T-helper 9 cell (primary cell): ENCODE results near the gene NFIL3.

Source experiments
- DNase-seq: peaks from one replicate; pipeline ENCODE4 v3.0.0-alpha.2; 2020

The NFIL3 gene

GRCh38 chr9:91421971-91422757, 1.5 kb downstream of the NFIL3 start:
- DNase-seq: no peak

DNA sequence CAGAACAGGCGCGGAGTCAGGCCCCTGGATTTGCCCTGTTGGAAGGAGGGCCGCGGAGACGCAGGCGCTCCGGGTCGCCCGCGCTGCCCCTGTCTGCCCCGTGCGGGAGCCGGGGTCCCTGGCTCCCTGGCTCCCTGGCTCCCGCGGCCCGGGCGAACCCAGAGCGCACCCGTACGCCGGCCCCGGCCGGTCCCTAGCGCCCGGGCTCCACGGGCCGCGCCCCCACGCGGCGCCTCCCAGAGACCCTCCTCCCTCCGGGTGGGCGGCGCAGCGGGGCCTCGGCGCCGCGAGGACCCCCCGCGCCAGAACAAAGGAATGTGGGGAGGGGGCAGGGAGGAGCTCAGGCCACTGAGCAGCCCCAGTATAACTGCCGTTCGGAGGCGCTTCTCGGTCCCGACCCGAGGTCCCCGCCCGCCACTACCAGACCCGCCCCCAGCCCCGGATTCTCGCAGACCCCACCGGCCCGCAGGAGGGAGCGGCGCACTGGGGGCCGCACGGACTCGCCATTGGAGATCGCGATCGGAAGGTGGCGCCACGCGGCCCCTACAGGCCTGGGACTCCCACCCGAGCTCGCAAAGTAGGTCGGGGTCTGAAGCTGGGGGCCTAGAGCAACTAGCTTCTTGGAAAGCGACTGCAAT, 2.4 kb downstream of the NFIL3 start:
- DNase-seq: no peak

GRCh38 chr9:91420501-91421127, 3.0 kb downstream of the NFIL3 start:
- DNase-seq: no peak

- no peak for DNase-seq
Measured at GRCh38 chr9:91419222-91420191, 4.1 kb downstream of the NFIL3 start.

- DNase-seq: no peak
Measured at GRCh38 chr9:91418215-91418610, 5.4 kb downstream of the NFIL3 start.

DNA sequence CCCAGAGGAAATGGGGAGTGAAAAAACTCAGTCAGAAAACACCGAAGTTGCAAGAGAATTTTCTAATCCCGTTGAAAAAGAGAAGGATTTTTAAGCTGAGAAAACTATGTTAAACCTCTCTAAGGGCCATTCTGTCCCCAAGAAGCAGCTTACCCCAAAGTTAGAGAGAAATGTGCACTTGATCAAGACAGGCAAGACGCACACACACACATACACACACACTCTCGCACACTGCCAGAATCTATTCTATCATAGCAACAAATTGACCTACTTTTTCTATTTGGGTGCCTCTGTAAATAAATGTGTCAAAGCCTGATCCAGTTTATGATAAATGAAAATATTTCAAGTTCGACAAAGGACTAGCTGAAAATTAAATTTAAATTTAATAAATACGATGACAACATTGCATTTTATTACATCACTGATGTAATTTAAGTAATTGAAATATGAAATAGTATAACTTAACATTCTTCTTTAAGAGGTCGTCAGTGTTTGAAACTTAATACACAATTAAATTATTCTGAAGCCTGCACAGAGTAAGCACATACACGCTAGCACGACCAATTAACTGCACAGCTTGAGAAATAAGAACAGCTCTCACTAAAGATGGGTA, 5.9 kb downstream of the NFIL3 start:
- no peak for DNase-seq

DNA sequence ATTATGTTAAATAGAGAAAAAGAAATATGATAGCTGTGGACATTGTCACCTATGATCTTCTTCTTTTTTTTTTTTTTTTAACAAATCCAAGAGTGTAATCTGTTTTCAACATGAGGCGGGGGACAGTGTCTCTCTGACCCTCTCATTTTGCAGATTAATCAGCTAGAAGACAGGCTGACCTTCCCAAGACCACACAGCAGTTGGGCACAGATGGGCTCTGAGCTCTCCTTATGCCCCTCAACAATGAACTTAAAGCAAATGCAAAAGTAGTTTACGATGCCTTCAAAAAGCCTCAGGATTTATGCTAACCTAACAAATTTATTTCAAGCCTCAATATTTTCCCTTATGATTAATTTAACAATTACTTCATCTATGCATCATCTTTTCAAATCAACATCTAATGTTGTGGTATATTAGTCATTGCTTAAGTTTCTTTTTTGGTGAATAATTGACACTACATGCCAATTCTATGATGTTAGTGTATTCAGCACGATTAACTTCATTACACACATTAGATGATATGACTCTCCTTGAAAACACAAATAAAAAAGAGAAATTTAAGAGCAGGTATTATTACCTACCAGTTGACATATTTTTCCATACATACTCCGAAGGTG, 7.4 kb downstream of the NFIL3 start:
- DNase-seq: no peak

GRCh38 chr9:91415290-91415689, 8.3 kb downstream of the NFIL3 start:
- DNase-seq: no peak

DNA sequence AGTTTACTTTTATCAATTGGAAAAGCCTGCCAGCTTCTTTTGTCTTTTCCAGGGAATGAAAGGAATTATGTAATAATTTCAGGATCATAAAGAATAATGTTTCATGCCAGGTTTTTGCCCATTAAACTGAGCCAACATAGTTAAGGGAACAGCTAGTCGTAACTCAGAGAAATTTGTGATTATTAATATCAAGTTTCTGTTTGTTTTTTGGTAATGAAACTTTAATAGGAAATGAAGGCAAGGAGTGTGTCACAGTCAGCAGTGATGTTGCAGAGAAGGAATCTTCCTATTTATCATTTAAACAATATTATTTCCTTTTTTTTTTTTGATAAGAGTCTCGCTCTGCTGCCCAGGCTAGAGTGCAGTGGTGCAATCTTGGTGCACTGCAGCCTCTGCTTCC, 10.7 kb downstream of the NFIL3 start:
- no peak for DNase-seq

GRCh38 chr9:91411096-91411771, 12.4 kb downstream of the NFIL3 start:
- no peak for DNase-seq

- DNase-seq: no peak
Measured at GRCh38 chr9:91410161-91410560, 13.5 kb downstream of the NFIL3 start.

DNA sequence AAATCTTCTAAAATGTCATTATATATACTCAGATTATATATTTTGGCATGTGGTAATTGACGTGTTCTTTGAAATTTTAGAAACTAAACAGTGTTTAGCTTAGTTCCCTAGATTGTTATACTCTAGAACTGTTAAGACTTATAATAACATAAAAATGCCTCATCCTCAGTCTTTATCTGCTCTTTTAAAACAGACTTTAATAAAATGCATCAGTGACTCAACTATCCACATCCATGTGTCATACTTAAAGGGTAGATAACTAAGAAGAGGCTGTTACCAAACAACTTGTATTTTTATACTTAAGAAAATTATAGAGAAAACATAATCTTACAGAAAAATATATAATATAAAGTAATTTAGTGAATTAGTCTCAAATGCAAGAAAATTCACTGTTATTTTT, 15.2 kb downstream of the NFIL3 start:
- no peak for DNase-seq

- no peak for DNase-seq
Measured at GRCh38 chr9:91407580-91408318, 15.9 kb downstream of the NFIL3 start.

GRCh38 chr9:91405343-91406077, 18.1 kb downstream of the NFIL3 start:
- DNase-seq: no peak

DNA sequence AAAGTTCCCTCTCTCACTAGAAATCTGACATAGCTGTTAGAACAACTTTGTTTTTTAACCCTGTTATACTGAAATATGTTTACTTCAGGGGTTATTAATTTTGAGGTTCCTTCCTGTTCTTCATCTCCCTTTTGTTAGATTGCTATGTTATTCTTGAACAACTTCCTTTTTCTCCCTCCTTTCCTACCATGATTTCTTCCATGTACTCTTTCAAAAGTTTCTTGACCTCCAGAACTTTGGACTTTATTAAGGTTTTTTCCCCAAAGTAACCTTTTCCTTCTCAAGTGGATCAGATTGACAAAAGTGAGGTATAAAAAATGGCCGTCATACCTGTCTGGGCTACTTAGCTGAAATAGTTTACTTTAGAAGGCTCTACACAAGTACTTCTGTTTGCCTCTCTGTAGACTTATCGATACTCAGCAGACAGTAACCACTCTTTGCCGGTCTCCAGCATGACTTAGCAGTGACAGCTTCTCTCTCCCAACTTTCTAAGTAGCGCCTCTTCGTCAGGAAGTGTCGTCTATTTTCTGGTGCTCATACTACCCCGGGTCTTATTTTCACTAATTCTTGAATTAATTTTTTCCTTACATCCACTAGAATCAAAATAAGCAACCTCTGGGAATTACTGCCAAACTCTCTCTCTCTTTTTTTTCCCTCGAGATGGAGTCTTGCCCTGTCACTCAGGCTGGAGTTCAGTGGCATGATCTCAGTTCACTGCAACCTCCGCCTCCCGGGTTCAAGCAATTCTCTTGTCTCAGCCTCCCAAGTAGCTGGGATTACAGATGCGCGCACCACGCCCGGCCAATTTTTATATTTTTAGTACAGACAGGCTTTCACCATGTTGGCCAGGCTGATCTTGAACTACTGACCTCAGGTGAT, 19.7 kb downstream of the NFIL3 start:
- DNase-seq: no peak

DNA sequence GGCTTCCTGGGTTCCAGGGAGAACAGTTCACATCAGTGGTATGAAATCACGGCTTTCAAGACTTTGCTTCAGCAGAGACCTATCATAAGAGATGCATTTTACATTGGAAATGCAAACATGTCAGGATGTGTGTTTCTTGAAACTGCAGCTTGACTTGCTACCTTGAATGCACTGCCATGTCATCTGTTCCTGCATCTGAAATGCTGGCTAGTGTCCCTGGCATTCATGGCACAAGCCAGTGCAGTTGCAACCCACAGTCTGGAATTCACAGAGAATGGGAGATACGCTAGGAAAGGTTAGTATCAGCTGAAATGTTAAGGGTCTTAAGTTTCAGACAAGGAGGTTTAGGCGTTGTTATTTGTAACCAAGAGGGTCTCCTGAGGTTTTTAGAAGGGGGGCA, 24.7 kb downstream of the NFIL3 start:
- DNase-seq: no peak

DNA sequence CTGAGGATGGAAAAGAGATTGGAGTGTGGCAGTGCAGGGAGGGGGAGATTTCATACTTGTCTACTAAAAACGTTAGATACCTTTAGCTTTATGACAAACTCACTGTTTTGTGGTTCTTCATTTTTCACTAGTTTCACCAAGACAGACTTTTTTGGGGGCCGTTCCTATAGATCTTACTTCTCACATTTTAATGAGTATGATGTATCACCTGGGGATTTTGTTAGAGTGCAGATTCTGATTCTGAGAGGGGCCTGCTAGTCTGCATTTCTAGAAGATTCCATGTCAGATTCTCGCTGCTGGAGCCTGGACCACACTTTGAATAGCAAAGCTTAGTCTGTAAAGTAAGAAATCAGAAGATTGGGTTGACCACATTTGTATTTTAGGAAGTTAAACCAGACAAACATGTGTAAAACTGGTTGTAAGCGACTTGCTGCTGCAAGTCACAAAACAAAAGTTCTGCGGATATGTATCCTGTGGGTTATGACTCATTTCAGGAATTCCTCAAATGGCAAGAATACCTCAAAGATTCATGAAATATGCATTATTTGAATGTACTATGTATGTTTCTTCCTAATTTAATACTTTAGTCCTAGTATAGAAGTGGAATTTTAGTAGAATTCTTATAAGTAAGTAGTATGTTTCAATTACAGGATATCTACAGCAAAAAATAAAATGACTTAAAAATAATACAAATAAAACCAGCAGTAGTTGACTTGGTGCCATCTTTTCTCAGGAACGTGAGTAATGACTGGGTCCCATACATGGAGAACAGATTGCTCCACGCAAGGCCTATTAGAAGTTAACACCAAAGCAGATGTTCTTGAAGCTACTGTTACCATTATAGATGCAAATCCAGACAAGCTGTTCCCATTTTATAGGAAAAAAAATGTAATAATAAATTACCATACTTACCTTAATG, 27.8 kb downstream of the NFIL3 start:
- DNase-seq: no peak

DNA sequence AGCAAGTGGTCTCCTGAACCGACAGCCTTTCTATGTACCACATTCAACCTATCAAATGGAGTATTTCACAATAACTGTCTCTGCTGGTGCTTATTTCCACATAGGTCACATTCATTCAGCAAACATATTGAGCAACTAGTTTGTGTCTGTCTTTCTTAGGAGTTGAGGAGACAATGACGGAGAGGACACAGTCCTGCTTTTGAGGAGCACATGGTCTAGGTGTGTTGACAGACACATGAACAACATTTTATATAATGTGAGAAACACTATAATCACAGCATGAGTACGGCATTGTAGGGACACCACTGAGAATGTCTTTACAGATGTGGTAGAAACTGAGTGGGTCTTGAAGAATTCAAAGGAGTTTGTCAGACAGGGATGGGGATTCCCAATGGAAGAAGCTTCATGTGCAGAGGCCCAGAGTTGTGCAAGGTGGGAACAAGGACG, 28.5 kb downstream of the NFIL3 start:
- no peak for DNase-seq
